GM10248 (cell line): Measurements from ENCODE around the gene SLC35G2.

ENCODE experiments used
- CTCF ChIA-PET: fragments of 300-600 bp; sonication (Branson Sonifier 250); formaldehyde crosslinking; extraction: SDS; loops from one replicate; lab custom pipeline; 2021; ENCODE audit warnings: antibody characterized with exemption; lab: Yijun Ruan, JAX
- POLR2A ChIA-PET: fragments of 350-650 bp; sonication (Branson Sonifier 250); formaldehyde crosslinking; extraction: SDS; loops from one replicate; lab custom pipeline; 2020; ENCODE audit warnings: antibody characterized with exemption; lab: Yijun Ruan, JAX
- DNase-seq: peaks from one replicate; pipeline ENCODE4 v3.0.0; 2012; ENCODE audit errors: extremely low spot score
- CTCF ChIP-seq: IDR thresholded peaks from 2 replicates; pipeline ENCODE4 v1.5.1; 2012; ENCODE audit warnings: mild to moderate bottlenecking, low read depth; ENCODE audit errors: extremely low read depth, missing control alignments, control extremely low read depth

SLC35G2 gene

GRCh38 chr3:136819731-136820679 is 1.1 kb downstream of the SLC35G2 start:
- POLR2A ChIA-PET = no interaction called here
- DNase-seq = no peak
- no peak for TF ChIP-seq CTCF
- CTCF ChIA-PET = interaction anchor here (1.2 kb wide), 1 partner anchor 78 kb away, joined by 3 read pairs; no protein-coding TSS in a partner anchor

GRCh38 chr3:136831461-136831860 is 12.5 kb downstream of the SLC35G2 start:
- no peak for TF ChIP-seq CTCF
- POLR2A ChIA-PET = no interaction called here
- CTCF ChIA-PET = interaction anchor here (0.8 to 1.3 kb wide), 4 partner anchors 9 to 440 kb away, joined by 3 to 5 read pairs (median 3); no protein-coding TSS in a partner anchor
- no peak for DNase-seq

- ChIA-PET POLR2A (no interaction called here), CTCF (interaction anchor here (1.2 kb wide), 1 partner anchor 83 kb away, joined by 4 read pairs; the partner anchor contains the start of gene STAG1)
- no peak for DNase-seq
- no peak for TF ChIP-seq CTCF
Observed at GRCh38 chr3:136835089-136835812, 16.3 kb downstream of the SLC35G2 start.

GRCh38 chr3:136835813-136836510 is 17.0 kb downstream of the SLC35G2 start:
- ChIA-PET POLR2A (interaction anchor here (0.7 kb wide), 1 partner anchor 84 kb away, joined by 3 read pairs; the partner anchor contains the start of gene STAG1), CTCF (interaction anchor here (0.9 to 1.2 kb wide), 2 partner anchors 20 to 83 kb away, joined by 3 to 4 read pairs; partner anchors contain the start of gene STAG1)
- no peak for TF ChIP-seq CTCF
- no peak for DNase-seq

- ChIA-PET CTCF (interaction anchor here (0.9 to 1.2 kb wide), 2 partner anchors 20 to 84 kb away, joined by 3 to 4 read pairs; partner anchors contain the start of gene STAG1), POLR2A (interaction anchor here (0.7 kb wide), 1 partner anchor 84 kb away, joined by 3 read pairs; the partner anchor contains the start of gene STAG1)
- no peak for TF ChIP-seq CTCF
- DNase-seq = no peak
Observed at GRCh38 chr3:136836511-136837156, 17.7 kb downstream of the SLC35G2 start.
